Breast epithelium (tissue), 3 donors: ENCODE data around the gene RINT1.

Experiments used
- POLR2A ChIP-seq: fragments of 450-650 bp; IDR thresholded peaks from one replicate; pipeline ENCODE4 v1.6.1; 2016; ENCODE audit warnings: antibody characterized with exemption, mild to moderate bottlenecking, moderate library complexity
- POLR2AphosphoS5 ChIP-seq, 3 donors: sonication (generic); formaldehyde crosslinking; IDR thresholded peaks; one replicate each; pipeline ENCODE4 v1.6.1; 2017; ENCODE audit warnings: antibody characterized with exemption in 3 of 3

DNA sequence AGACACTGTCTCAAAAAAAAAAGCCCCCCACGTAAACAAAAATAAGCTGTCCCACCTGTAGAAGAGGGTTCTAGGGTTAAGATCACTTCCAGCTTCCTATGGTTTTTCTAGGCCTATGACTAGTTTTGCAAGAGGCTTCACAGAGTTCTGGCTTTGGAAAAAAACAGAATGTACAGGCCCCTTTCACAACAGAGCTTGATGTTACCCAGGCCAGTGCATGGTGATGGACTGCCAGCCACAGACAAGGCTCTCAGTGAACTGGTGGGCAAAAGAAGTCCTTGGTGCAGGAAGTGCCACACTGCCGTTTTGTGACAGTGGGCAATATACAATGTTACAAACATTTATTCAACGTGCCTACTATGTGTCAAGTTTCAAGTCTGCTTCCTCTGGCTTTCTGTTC is 67.5 kb downstream of the RINT1 start:
- TF ChIP-seq POLR2A (no peak), POLR2AphosphoS5 (IDR thresholded peaks at IDR 0.05) (no peak)
